Chondrocyte (in vitro differentiated cells): ENCODE results near the gene TRIM31. TPM values are rescaled to one million over a fixed set of nuclear protein-coding genes. Genes with fewer than 3 reads are reported as not detected.
A peak's percentile ranks its signal among the peaks of the same experiment; 100 is the strongest.

ENCODE experiments used
- DNase-seq: peaks from one replicate; pipeline ENCODE4 v3.0.0; 2021; ENCODE audit warnings: mixed read lengths, low spot score
- H3K27ac Mint-ChIP-seq: one replicate; pipeline ENCODE4 v1.8.0; 2021; ENCODE audit warnings: mild to moderate bottlenecking, moderate library complexity, mixed read lengths; ENCODE audit not compliant: unreplicated experiment
- H3K27me3 Mint-ChIP-seq: 2 replicates; pipeline ENCODE4 v1.8.0; 2021; ENCODE audit warnings: low read depth, mixed read lengths
- H3K36me3 Mint-ChIP-seq: 2 replicates; pipeline ENCODE4 v1.8.0; 2021; ENCODE audit warnings: low read depth, mixed read lengths
- H3K4me1 Mint-ChIP-seq: 2 replicates; pipeline ENCODE4 v1.8.0; 2021; ENCODE audit warnings: low read depth, mild to moderate bottlenecking, mixed read lengths
- H3K4me3 Mint-ChIP-seq: one replicate; pipeline ENCODE4 v1.8.0; 2021; ENCODE audit warnings: mild to moderate bottlenecking, moderate library complexity, mixed read lengths; ENCODE audit not compliant: unreplicated experiment
- H3K9me3 Mint-ChIP-seq: 2 replicates; pipeline ENCODE4 v1.8.0; 2021; ENCODE audit warnings: low read depth, mixed read lengths
- total RNA-seq: library from RNA; stranded (reverse); gene quantifications from 3 replicates; pipeline ENCODE4 v1.2.1, GENCODE V29; 2021
- TF ChIP-seq, protein P1 (sequence below): fragments of 200-600 bp; sonication (generic); IDR thresholded peaks from 2 replicates; pipeline ENCODE4 v1.5.0; 2021; ENCODE audit warnings: antibody characterized with exemption, mild to moderate bottlenecking, moderate library complexity

The TRIM31 gene
- total RNA-seq, 1 donor from 2014 or later: not detected

DNA sequence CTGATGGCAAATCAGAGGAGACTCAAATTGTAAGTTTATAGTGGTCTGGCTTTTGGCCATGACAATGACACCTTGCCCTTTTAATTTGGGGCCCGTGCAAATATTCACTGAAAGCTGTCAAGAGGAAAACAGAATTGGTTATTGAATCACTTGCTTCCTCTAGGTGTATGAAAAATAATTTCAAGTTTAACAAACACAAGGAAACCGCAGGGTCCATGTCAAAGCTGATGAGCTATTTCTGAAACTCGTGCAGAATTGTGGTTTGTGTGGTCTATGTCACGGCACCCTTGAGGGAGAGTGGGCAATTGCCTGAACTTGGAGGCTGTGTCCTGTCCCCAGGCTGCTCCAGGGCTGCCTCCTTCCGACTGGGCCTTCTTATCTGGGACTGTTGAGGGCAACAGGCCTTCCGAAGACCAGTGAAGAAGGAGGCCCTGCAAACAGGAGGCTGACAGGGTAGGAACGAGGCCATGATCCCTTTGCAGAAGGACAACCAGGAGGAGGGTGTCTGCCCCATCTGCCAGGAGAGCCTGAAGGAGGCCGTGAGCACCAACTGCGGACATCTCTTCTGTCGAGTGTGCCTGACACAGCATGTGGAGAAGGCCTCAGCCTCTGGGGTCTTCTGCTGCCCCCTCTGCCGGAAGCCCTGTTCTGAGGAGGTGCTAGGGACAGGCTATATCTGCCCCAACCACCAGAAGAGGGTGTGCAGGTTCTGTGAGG is 23.8 kb upstream of the TRIM31 start:
- Mint-ChIP-seq H3K4me1 (no peaks in the 10 kb centered on the region), H3K9me3 (no peaks in the 10 kb centered on the region), H3K27ac (no peak overlapping the region), H3K27me3 (peaks cover 48% of the 10 kb centered on the region), H3K4me3 (no peak overlapping the region), H3K36me3 (peaks cover 2% of the 10 kb centered on the region)
- TF ChIP-seq, protein P1, sequence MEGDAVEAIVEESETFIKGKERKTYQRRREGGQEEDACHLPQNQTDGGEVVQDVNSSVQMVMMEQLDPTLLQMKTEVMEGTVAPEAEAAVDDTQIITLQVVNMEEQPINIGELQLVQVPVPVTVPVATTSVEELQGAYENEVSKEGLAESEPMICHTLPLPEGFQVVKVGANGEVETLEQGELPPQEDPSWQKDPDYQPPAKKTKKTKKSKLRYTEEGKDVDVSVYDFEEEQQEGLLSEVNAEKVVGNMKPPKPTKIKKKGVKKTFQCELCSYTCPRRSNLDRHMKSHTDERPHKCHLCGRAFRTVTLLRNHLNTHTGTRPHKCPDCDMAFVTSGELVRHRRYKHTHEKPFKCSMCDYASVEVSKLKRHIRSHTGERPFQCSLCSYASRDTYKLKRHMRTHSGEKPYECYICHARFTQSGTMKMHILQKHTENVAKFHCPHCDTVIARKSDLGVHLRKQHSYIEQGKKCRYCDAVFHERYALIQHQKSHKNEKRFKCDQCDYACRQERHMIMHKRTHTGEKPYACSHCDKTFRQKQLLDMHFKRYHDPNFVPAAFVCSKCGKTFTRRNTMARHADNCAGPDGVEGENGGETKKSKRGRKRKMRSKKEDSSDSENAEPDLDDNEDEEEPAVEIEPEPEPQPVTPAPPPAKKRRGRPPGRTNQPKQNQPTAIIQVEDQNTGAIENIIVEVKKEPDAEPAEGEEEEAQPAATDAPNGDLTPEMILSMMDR: no peak
- no peak for DNase-seq

DNA sequence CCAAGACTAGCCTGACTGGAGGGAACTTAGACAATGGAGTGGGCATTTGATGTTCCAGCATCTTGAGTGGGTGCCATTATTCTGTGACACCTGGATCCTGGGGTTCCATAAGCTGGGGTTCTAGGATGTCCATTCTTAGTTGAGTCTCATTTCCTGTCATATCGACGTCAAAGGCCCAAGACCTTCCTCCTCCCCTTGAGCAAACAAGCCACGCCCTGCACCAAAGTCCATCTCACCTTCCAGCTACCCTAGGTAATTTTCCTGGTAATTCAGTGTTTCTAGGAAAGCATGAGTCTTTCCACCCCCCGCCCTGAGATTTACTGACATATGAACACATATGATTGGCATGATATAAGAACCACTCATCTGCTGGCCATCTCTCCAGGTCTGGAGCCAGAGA is 22.9 kb upstream of the TRIM31 start, which contains the start of gene TRIM40:
Gene TRIM40, plus strand, starts transcription at position 384 of the 400 bp plus-strand sequence. CDS start 897 bp downstream, outside the sequence.
- Mint-ChIP-seq H3K27me3 (peaks cover 48% of the 10 kb centered on the region), H3K27ac (no peak within 1 kb of the TSS), H3K4me3 (no peak within 1 kb of the TSS), H3K9me3 (no peaks in the 10 kb centered on the region), H3K4me1 (peaks cover 4% of the 10 kb centered on the region), H3K36me3 (peaks cover 2% of the 10 kb centered on the region)
- TF ChIP-seq, protein P1: no peak
- DNase-seq: no peak

DNA sequence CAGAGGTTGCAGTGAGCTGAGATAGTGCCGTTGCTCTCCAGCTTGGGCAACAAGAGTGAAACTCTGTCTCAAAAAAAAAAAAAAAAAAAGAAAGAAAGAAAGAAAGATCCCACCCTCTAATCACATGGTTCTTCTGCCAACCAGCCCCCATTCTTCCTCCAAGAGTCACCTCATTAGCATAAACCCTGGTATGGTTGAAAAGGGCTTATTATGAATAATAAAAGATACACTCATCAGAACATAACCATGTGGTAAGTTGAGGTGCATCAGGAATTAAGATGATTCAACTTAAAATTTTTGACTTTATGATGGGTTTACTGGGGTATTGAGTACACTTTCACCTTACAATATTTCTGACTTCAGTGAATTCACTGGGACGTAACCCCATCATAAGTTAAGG is 22.3 kb upstream of the TRIM31 start:
- Mint-ChIP-seq H3K27me3 (peaks cover 53% of the 10 kb centered on the region), H3K27ac (no peak overlapping the region), H3K4me3 (no peak overlapping the region), H3K9me3 (no peaks in the 10 kb centered on the region), H3K4me1 (peaks cover 6% of the 10 kb centered on the region), H3K36me3 (peaks cover 2% of the 10 kb centered on the region)
- DNase-seq: no peak
- TF ChIP-seq, protein P1: no peak

DNA sequence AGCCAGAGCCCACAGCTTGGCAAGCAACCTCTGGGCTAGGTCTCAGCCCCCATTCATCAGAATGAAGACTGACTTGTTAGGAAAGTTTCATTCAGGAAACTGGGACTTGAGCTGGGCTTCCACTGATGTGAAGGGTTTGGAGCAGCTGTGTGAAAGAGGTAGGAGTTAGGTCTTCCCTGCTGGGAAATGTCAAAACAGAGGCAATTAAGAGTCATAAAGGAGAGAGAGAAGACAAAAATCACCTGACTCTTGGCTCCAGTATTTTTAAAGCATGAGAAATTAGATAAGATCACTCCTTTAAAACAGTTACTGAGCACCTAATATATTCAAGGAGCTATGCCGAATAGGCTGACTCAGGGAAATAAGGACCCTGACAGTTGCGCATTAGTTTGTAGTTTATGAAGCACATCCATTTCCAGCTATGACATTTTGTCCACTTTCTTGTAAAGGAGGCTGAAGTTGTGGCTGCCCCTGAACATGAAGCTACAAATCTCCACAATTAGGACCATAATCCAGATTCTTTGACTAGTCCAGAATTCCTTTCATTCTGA is 19.1 kb upstream of the TRIM31 start:
- TF ChIP-seq, protein P1: no peak
- no peak overlapping the region for H3K27ac Mint-ChIP-seq
- no peak overlapping the region for H3K4me3 Mint-ChIP-seq
- H3K27me3 Mint-ChIP-seq: peaks cover 63% of the 10 kb centered on the region
- DNase-seq: no peak
- H3K9me3 Mint-ChIP-seq: no peaks in the 10 kb centered on the region
- peaks cover 2% of the 10 kb centered on the region for H3K36me3 Mint-ChIP-seq
- peaks cover 16% of the 10 kb centered on the region for H3K4me1 Mint-ChIP-seq

DNA sequence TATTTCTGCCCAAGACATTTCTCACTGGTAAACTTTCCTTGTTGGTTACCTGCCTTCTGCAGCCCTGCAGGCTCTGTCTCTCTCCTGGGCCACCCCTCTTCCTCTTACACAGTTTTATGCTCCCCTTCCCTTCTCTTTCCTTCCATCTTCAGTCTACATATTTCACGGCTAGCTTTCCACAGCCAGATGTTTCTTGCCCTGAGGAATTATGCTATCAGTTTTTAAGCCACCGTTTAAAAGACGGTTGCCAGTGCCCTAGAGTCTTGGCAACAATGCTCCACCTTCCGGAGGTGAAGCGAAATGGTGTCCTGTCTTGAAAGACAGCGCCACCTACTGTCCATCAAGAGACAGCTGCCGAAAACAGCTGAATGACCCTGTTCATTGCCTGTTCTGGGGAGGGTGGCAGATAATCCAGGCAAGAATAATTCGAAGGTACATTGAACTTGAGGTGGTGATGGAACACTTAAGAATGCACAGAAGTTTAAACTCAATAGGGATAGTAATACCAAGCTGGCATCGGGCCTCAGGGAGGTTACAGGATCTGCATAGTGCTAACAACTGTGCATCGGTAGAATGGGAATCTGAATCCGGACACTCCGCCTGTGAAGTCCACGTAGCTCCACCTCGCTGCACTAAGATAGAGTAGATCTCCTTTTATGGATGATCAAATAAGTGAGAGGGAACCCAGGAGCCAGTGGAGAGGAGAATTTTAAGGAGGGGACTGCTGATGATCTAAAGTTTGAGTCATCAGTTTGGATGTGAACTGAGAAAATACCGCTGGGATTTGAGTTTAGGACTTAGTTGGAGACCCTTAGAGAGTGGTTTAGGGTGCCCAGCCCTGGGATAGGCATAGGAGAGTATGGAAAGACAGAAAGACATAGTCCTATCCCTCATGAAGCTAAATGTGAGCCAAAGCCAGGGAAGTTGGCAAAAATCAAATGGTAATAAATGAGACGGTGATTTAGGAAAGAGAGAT is 18.3 kb upstream of the TRIM31 start:
- TF ChIP-seq, protein P1: peak; percentile 100
- Mint-ChIP-seq H3K4me3 (no peak overlapping the region), H3K27ac (peak overlapping the region; percentile 1), H3K4me1 (peaks cover 16% of the 10 kb centered on the region), H3K27me3 (peaks cover 66% of the 10 kb centered on the region), H3K36me3 (peaks cover 2% of the 10 kb centered on the region), H3K9me3 (no peaks in the 10 kb centered on the region)
- no peak for DNase-seq
